GM21526 (cell line): ENCODE data around the gene KLHL26.

ENCODE experiments used
- ATAC-seq: cut with Tn5 transposase; IDR thresholded peaks from one replicate; pipeline ENCODE4 v1.9.1; 2021; ENCODE audit warnings: moderate library complexity; ENCODE audit not compliant: unreplicated experiment, low FRiP score

KLHL26 gene

DNA sequence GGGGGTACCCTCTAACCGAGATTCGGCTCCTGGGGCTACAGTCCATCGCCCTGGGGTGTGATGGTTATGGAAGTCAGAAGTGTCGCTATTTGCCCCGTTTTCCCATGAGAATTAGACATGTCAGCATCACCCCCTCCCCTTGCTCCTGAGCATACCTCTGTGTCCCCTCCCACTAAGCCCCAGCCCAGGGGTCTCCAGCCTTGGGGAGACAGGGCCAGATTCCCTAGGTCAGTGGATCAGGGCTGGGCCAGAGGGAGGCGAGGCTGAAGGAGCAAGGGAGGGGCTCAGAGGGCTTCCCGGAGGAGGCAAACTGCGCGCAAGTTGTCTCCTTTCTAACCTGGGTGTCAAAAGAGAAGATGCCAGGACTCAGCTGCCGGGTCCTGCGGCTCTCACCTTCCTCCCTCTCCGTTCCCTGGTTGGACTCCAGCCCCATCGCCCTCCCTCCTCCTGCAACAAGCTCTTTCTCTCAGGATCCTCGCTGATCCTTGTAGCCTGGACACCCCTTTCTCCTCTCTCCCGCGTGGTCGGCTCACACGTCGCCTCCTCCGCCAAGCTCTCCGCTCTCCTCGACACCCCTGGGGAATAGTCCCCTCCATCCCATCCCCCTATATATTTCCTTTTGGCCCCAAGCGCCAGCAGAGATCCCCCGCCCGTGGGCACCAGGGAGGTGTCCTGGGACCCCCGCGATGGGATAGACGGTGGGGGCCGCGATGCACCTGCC, 24.6 kb upstream of the KLHL26 start:
- no peak for ATAC-seq

DNA sequence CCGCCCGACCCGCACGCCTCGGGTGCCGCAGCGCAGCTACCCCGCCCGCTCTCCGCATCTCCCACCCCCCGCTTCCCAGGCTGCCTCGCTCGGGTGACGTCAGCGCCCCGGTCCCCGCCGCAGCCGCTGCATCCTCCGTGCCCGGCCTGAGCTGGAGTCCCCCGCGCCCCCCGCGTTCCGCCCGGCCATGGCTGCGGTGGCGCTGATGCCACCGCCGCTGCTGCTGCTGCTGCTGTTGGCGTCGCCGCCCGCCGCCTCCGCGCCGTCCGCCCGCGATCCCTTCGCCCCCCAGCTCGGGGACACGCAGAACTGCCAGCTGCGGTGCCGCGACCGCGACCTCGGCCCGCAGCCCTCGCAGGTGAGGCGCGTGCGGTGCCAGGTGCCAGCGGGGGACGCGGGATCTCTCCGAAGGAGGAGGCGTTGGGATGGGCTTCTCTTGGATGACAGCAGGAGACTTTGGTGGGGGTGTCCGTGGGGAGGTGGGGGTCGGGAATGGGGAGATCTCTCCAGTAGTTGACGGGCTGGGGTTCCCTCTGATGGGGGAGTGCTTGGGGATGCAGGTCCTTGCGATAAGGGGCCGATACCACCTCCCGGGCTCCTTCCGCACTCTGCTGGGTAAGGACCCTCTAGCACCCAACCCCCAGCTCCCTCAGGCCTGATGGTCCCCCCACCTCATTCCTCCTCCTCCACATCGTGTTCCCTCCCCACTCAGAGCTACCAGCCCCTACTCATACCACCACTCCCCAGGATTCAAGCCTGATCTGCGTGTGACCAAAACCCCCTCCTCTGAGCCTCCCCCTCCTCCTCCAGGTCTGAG, 23.8 kb upstream of the KLHL26 start, which contains the start of gene TMEM59L:
Gene TMEM59L, plus strand, starts transcription at position 99 of the 817 bp plus-strand sequence. Its CDS starts 89 bp downstream, at position 188.
- ATAC-seq = no peak

DNA sequence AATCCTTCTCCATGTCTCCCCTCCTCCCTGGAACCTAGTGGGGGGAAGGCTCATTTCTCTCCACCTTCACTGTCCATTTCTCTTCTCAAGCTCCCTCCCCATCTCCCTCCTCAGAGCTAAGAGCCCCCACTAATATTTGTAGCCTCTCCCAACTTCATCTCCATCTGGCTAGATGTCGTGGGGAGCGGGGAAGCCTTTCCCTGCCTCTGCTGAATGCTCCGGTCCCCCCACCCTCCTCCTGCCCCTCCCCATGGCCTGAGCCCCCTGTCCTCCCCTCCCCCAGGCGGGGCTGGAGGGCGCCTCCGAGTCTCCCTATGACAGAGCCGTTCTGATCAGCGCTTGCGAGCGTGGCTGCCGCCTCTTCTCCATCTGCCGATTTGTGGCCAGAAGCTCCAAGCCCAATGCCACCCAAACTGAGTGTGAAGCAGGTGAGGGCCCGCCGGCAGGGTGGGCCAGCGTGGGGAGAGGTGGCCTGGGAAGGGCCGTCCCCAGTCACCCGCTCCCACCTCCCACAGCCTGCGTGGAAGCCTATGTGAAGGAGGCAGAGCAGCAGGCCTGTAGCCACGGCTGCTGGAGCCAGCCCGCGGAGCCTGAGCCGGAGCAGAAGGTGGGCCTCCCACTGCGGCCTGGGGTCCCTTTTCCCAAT, 23.1 kb upstream of the KLHL26 start:
- ATAC-seq = no peak

DNA sequence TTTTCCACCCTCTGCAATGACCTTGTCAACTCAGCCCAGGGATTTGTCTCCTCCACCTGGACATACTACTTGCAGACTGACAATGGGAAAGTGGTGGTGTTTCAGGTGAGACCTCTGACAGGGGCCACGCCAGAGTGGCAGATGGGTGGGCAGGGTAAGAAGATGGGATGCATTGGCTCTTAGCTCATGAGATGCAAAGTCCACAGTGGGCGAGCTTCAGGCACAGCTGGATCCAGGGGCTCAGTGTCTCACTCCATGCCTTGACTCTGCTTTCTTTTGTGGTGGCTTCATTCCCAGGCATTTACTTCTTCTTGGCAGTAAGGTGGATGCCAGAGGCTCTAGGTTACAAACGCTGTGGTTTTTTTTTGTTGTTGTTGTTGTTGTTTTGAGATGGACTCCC, 20.8 kb upstream of the KLHL26 start:
- no peak for ATAC-seq

- no peak for ATAC-seq
These were observed 19.3 kb upstream of the KLHL26 start for GRCh38 chr19:18617562-18617961.

DNA sequence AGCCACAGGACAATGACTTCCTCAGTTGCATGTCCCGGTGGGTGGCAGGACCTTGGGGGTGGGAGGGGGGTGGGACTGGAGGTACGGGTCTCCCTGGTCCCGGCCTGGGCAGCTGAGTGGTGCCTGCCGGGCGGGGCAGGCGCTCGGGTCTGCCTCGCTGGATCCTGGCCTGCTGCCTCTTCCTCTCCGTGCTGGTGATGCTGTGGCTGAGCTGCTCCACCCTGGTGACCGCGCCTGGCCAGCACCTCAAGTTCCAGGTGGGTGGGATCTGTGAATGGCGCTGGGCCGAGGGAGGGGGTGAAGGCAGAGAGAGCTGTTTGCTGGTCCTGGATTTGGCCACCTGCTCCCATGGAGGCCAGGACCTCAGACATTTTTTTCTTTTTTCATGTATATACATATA, 18.6 kb upstream of the KLHL26 start:
- no peak for ATAC-seq

- ATAC-seq = no peak
These were observed 16.5 kb upstream of the KLHL26 start for GRCh38 chr19:18620311-18620710.

DNA sequence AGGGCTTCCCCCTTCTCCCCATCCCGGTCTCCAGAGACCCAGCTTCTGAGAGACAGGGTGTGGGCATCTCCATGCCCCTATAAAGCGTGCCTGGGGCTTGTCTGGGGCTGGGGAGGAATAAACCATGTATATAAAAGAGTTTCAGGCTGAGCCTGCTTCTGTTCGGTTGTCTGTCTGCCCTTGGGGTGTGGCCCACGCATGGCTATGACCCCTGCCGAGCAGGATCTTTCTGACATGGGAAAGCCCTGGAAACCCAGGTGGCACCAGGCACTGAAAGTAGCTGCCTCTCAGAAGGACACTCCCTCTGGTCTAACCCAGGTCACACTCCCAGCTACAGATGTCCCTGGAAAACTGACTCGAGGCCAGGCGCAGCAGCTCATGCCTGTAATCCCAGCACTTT, 15.9 kb upstream of the KLHL26 start:
- no peak for ATAC-seq

DNA sequence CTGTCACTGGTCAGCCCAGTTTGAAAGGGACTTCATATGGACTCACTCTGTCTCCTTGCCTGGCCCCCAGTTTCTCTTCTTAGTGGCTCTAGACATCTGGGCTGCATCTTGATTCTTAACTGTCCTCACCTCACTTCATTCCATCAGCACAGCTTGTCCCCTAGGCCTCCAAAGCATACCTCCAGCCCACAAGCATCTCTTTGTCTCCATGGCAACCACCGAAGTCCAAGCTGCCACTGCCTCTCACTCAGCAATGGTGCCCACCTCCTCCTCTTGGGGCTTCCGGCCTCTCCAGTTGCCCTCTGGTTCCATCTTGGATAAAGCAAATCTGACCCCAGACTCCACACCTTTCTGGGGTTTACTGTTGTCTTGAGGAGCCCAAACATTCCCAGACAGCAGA, 9.9 kb upstream of the KLHL26 start:
- ATAC-seq = no peak

DNA sequence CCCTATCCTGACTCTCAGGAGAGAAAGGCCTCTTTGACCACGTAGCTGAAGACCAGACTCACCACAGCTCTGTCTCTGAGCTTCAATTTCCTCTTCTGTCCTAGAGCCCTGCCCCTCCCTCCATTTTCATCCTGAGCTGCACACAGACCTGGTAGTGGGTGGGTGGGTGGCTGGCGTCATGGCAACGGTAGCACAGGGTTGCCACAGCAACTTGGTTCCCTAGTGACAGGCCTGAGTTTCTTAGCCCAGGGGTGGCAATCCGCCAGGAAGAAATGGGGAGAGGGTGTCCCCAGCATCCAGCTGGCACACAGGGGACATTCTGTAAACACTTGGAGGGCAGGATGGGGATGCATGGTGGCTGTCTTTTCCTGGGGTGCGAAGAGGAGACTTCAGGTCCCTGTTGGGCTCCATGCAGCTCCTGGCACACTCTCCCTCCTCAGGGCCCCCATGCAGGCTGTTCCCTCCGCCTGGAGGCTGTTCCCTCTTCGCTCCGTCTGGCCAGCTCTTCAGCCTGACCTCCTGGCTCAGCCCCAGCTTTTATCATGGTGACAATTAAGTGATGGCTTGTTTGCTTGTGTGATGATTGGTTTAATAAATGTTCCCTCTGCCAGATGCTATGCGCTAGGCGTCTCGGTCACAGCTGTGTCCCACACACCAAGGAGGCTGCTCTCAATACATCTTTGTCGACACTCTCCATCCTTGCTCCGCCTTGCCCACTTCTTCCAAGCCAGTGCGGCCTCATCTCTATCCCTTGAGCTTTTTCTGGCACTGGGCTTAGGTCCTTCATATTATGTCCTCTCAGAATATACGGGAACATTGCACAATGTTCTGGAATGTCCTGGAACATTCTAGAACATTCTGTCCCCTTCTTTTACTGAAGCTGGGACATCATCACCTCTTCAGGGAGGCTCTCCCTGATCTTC, 7.4 kb upstream of the KLHL26 start:
- no peak for ATAC-seq

GRCh38 chr19:18633321-18633720, 3.5 kb upstream of the KLHL26 start:
- no peak for ATAC-seq

DNA sequence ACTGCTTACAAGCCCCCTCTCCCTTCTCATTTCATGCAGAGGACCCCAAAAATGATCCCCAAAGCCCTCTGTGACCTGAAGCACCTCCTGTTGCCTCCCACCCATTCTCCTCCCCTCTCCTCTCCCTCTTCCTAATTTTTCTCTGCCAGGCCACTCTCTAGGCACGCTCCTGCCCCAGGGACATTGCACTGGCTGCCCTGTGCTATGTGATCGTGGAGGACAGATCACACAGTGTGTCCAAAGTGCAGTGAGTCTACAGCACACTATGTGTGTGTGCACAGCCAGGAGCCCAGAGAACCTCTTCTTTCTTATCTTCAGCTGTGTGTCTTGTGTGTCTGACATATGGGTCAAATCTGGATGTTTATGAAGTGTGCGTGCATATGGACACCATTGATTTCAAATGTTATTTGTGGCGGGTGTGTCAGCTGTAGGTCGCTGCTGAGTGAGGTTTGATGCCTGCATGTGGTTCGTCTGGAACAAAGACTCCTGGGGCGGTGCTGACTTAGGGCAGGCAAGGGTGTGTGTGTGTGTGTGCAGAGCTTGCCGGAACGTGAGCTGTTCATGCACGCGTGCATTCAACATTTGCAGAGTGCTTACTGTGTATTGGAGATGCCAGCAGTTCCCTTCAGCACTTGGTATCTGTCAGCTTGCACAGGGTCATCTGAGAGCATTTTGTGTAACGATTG, 2.1 kb upstream of the KLHL26 start:
- ATAC-seq = no peak

DNA sequence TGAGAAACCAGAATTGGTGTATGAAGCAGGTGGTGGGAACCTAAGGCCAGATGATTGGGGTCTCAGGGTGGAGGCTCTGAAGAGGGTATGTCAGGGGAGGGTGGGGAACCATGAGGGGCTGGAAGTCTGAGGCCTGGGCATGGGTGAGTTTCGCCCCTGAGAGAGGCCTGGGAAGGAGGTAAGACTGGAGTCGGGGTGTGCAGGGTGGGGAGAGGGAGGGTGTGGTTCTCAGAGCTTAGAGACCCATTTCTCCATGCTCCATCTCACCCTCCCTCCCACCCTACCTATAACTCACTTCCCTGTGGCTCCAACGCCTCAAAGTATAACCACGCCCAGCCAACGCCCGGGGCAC, 1.0 kb upstream of the KLHL26 start:
- ATAC-seq = no peak

- peak; percentile 70 for ATAC-seq
These were observed 452 bp upstream of the KLHL26 start for GRCh38 chr19:18636183-18636968.

- no peak for ATAC-seq
These were observed 1.1 kb downstream of the KLHL26 start for GRCh38 chr19:18637673-18638630.

DNA sequence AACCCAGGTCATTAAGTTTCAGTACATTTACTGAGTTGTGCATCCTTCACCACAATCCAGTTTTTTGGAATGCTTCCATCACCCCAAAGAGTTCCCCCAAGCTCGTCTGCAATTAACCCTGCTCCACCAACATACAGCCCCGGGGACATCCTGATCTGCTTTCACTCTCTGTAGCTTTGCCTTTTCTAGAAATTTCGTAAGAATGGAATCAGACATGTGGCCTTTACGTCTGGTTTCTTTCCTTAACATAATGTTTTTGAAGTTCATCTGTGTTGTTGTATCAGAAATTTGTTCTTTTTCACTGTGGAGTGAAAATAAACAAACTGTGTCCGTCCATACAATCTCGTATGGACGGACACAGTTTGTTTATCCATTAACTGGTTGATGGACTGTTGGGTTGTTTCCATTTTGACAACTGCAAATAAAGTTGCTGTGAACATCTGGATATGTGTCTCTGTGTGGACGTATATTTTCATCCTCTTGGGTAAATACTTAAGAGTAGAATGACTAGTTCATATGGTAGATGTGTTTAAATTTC, 2.9 kb downstream of the KLHL26 start:
- no peak for ATAC-seq

DNA sequence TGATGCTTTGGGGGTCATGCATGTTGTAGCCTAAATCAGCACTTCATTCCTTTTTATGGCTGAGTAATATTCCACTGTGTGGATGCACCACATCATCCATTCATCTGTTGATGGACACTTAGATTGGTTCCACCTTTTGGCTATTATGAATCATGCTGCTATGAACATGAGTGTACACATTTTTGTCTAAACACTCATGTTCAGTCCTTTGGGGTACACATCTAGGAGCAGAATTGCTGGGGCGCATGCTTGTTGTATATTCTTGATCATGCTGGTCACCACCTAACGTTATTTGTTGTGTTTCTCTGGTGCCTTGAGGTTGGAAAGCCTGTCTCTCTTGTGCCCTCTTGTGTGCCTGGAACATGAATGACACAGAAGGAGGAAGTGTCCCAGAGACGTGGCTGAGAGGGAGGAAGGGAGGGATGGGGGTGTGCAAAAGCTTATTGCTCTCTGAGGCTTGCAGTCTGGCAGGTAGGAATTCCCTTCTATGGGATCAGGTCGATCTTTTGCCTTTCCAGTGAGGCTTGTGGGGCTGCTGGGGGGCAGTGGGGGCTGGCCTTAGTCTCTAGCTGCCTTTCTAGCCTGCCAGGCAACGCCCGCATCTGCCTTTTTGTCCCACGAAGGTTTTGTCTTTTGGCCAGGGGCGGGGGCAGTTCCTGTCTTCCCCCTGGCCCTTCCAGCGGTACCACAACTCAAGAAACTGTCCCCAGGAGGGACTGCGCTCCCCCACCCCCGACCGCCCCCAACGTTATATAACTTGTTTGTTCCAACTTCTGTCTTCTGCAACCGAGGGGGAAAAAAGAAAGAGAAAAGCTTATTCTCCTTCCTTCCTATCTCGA, 7.6 kb downstream of the KLHL26 start:
- no peak for ATAC-seq
